KMS-11 (cell line): ENCODE data around the gene STX18.

Source experiments
- H2AFZ ChIP-seq: fragments of 200-600 bp; sonication (generic); 2 replicates; pipeline ENCODE4 v1.6.1; 2016; ENCODE audit warnings: antibody characterized with exemption, mixed run types, low read depth
- H3K27ac ChIP-seq: fragments of 200-600 bp; sonication (generic); 2 replicates; pipeline ENCODE4 v1.6.1; 2016; ENCODE audit warnings: mild to moderate bottlenecking, mixed run types
- H3K27me3 ChIP-seq: fragments of 200-600 bp; sonication (generic); 2 replicates; pipeline ENCODE4 v1.6.1; 2017; ENCODE audit warnings: mild to moderate bottlenecking, low read depth, mixed run types, moderate library complexity; ENCODE audit not compliant: insufficient read depth
- H3K36me3 ChIP-seq: fragments of 200-600 bp; sonication (generic); 2 replicates; pipeline ENCODE4 v1.6.1; 2017; ENCODE audit warnings: mild to moderate bottlenecking, mixed run types; ENCODE audit not compliant: insufficient read depth
- H3K4me1 ChIP-seq: fragments of 200-600 bp; sonication (generic); 2 replicates; pipeline ENCODE4 v1.6.1; 2016; ENCODE audit warnings: mild to moderate bottlenecking, low read depth, mixed run types; ENCODE audit not compliant: poor library complexity, severe bottlenecking
- H3K4me2 ChIP-seq: fragments of 200-600 bp; sonication (generic); 2 replicates; pipeline ENCODE4 v1.7.0; 2016; ENCODE audit warnings: mild to moderate bottlenecking, mixed run types
- H3K4me3 ChIP-seq: fragments of 200-600 bp; sonication (generic); IDR thresholded peaks from 2 replicates; pipeline ENCODE4 v1.6.1; 2017; ENCODE audit warnings: low read depth, low read length, mixed read lengths; ENCODE audit not compliant: insufficient read depth
- H3K79me2 ChIP-seq: fragments of 200-600 bp; sonication (generic); 2 replicates; pipeline ENCODE4 v1.6.1; 2016; ENCODE audit warnings: low read depth, mixed run types; ENCODE audit not compliant: insufficient read depth
- H3K9ac ChIP-seq: fragments of 200-600 bp; sonication (generic); 2 replicates; pipeline ENCODE4 v1.6.1; 2016; ENCODE audit warnings: mild to moderate bottlenecking, mixed run types
- H4K20me1 ChIP-seq: fragments of 200-600 bp; sonication (generic); 2 replicates; pipeline ENCODE4 v1.6.1; 2016; ENCODE audit warnings: mild to moderate bottlenecking, mixed run types; ENCODE audit not compliant: insufficient read depth
- TF ChIP-seq, protein P1 (sequence below): fragments of 200-600 bp; sonication (generic); conservative IDR thresholded peaks from 2 replicates; pipeline ENCODE4 v1.6.1; 2017; ENCODE audit warnings: low read depth, mild to moderate bottlenecking, antibody characterized with exemption, low read length, moderate library complexity, mixed read lengths

STX18 gene

GRCh38 chr4:4427121-4427870 is 114.6 kb downstream of the STX18 start:
- Histone ChIP-seq H3K4me2 (no peak overlapping the region), H3K27ac (no peak overlapping the region), H3K4me1 (peaks cover 7% of the 10 kb centered on the region), H3K9ac (no peak overlapping the region), H3K79me2 (no peaks in the 10 kb centered on the region), H4K20me1 (no peaks in the 10 kb centered on the region), H3K36me3 (no peaks in the 10 kb centered on the region), H3K27me3 (no peaks in the 10 kb centered on the region), H3K4me3 (no peak overlapping the region), H2AFZ (no peak overlapping the region)
- TF ChIP-seq, protein P1, sequence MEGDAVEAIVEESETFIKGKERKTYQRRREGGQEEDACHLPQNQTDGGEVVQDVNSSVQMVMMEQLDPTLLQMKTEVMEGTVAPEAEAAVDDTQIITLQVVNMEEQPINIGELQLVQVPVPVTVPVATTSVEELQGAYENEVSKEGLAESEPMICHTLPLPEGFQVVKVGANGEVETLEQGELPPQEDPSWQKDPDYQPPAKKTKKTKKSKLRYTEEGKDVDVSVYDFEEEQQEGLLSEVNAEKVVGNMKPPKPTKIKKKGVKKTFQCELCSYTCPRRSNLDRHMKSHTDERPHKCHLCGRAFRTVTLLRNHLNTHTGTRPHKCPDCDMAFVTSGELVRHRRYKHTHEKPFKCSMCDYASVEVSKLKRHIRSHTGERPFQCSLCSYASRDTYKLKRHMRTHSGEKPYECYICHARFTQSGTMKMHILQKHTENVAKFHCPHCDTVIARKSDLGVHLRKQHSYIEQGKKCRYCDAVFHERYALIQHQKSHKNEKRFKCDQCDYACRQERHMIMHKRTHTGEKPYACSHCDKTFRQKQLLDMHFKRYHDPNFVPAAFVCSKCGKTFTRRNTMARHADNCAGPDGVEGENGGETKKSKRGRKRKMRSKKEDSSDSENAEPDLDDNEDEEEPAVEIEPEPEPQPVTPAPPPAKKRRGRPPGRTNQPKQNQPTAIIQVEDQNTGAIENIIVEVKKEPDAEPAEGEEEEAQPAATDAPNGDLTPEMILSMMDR = no peak

DNA sequence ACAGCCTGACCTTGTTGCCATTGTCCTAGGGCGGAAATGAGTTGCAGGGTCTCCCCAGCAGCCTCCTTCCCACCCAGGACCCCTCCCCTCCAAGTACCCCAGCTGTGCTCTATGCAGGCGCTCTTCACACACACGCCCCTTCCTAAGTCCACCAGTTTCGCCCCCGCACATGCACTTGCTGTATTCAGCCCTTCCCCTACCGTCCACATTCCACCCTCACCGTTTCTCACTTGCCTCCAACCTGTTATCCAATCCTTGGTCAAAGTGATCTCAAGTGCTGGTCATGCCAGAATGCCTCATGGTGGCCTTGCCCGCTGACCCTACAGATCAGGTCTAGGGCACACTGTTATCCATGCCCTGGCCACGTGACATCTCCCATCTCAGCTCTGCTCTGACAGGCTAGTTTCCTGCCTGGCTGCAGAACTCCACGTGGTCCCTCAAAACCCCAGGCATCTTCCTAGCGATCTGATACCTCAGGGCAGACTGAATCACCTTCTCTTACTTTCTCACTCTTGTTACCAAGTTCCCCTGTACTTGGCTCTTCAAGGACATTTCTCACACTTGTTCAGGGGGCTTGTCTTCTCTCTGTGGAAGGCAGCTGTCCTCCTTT is 115.2 kb downstream of the STX18 start:
- Histone ChIP-seq H2AFZ (no peak overlapping the region), H4K20me1 (no peaks in the 10 kb centered on the region), H3K4me1 (peaks cover 7% of the 10 kb centered on the region), H3K36me3 (no peaks in the 10 kb centered on the region), H3K4me3 (no peak overlapping the region), H3K79me2 (no peaks in the 10 kb centered on the region), H3K4me2 (no peak overlapping the region), H3K27ac (no peak overlapping the region), H3K9ac (no peak overlapping the region), H3K27me3 (no peaks in the 10 kb centered on the region)
- TF ChIP-seq, protein P1 = no peak

DNA sequence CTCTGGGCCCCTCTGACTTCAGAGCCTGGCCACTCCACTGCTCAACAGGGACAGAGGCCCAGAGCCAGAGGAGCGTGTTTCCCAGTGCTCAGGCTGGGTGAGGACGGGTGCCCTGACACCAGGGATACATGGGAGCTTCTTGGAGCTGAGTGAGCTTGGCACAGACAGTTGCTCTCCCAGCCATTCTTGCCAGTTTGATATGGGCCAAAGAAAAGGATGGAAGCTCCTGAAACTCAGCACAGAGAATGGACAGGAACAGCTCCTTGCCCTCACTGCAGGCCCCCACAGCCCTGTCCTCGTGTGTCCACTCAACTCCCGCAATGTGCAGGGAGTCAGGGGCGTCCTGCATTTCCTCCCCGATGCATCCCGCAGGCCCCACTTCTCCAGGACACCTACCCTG is 116.2 kb downstream of the STX18 start:
- H3K36me3 ChIP-seq = no peaks in the 10 kb centered on the region
- H3K9ac ChIP-seq = no peak overlapping the region
- no peaks in the 10 kb centered on the region for H3K79me2 ChIP-seq
- peaks cover 7% of the 10 kb centered on the region for H3K4me1 ChIP-seq
- no peak overlapping the region for H3K4me2 ChIP-seq
- TF ChIP-seq, protein P1 = no peak
- H3K4me3 ChIP-seq = no peak overlapping the region
- no peaks in the 10 kb centered on the region for H4K20me1 ChIP-seq
- no peak overlapping the region for H3K27ac ChIP-seq
- no peaks in the 10 kb centered on the region for H3K27me3 ChIP-seq
- H2AFZ ChIP-seq = no peak overlapping the region

- Histone ChIP-seq H3K4me2 (no peak overlapping the region), H3K4me3 (no peak overlapping the region), H3K36me3 (no peaks in the 10 kb centered on the region), H4K20me1 (no peaks in the 10 kb centered on the region), H3K27me3 (no peaks in the 10 kb centered on the region), H3K79me2 (no peaks in the 10 kb centered on the region), H3K27ac (no peak overlapping the region), H3K4me1 (peaks cover 4% of the 10 kb centered on the region), H2AFZ (no peak overlapping the region), H3K9ac (no peak overlapping the region)
- TF ChIP-seq, protein P1 = no peak
Measured at GRCh38 chr4:4425119-4425690, 116.6 kb downstream of the STX18 start.
